Upper lobe of right lung (tissue), 1 donor: Measurements from ENCODE around the gene KRTAP10-4. TPM values are rescaled to one million over a fixed set of nuclear protein-coding genes. Genes with fewer than 3 reads are reported as not detected.
"Not testable (repeated sequence)": the region's sequence is repeated elsewhere in the genome, so short reads cannot be mapped to it uniquely, and the experiment has no call there.

Source experiments
- ATAC-seq: fragments of 200-7000 bp; cut with Tn5 transposase; one replicate; pipeline ENCODE4 v1.9.1; 2020; ENCODE audit warnings: mild to moderate bottlenecking, moderate library complexity
- DNase-seq: peaks from one replicate; pipeline ENCODE4 v3.0.0-alpha.2; 2020
- H3K27ac ChIP-seq: fragments of 200-600 bp; one replicate; pipeline ENCODE4 v1.8.0; 2022
- H3K27me3 ChIP-seq: fragments of 200-600 bp; one replicate; pipeline ENCODE4 v1.8.0; 2022; ENCODE audit warnings: mild to moderate bottlenecking
- H3K36me3 ChIP-seq: fragments of 200-600 bp; one replicate; pipeline ENCODE4 v1.8.0; 2022
- H3K4me1 ChIP-seq: fragments of 200-600 bp; one replicate; pipeline ENCODE4 v1.8.0; 2022
- H3K4me3 ChIP-seq: fragments of 200-600 bp; one replicate; pipeline ENCODE4 v1.8.0; 2022; ENCODE audit warnings: mild to moderate bottlenecking
- H3K9me3 ChIP-seq: fragments of 200-600 bp; one replicate; pipeline ENCODE4 v1.8.0; 2022
- intact Hi-C: fragments of 100-400 bp; cut with DNase I; formaldehyde crosslinking; loops from one replicate; pipeline ENCODE4 v1.11.0; 2022
- long read RNA-seq: library from polyadenylated mRNA; unstranded; transcript quantifications from one replicate; pipeline ENCODE4 v2.0.0, GENCODE V29; 2021
- total RNA-seq: library from RNA; stranded (reverse); fragmentation: NEBNext Ultra II Directional; extraction: Animal tissue kit (Norgen Biotek cat#: 25700); gene quantifications from one replicate; pipeline ENCODE4 v1.2.1, GENCODE V29; 2021
- TF ChIP-seq, protein P1 (sequence below): fragments of 200-600 bp; IDR thresholded peaks from one replicate; pipeline ENCODE4 v1.8.0; 2022; ENCODE audit warnings: antibody characterized with exemption
- donor health status: DM: no; HTN: yes; CAD: no; lungs with severe emphysema.

KRTAP10-4 gene, protein sequence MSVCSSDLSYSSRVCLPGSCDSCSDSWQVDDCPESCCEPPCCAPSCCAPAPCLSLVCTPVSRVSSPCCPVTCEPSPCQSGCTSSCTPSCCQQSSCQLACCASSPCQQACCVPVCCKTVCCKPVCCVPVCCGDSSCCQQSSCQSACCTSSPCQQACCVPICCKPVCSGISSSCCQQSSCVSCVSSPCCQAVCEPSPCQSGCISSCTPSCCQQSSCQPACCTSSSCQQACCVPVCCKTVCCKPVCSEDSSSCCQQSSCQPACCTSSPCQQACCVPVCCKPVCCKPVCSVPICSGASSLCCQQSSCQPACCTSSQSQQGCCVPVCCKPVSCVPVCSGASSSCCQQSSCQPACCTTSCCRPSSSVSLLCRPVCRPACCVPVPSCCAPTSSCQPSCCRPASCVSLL
- not detected for total RNA-seq
- long read RNA-seq, result 0 reads

DNA sequence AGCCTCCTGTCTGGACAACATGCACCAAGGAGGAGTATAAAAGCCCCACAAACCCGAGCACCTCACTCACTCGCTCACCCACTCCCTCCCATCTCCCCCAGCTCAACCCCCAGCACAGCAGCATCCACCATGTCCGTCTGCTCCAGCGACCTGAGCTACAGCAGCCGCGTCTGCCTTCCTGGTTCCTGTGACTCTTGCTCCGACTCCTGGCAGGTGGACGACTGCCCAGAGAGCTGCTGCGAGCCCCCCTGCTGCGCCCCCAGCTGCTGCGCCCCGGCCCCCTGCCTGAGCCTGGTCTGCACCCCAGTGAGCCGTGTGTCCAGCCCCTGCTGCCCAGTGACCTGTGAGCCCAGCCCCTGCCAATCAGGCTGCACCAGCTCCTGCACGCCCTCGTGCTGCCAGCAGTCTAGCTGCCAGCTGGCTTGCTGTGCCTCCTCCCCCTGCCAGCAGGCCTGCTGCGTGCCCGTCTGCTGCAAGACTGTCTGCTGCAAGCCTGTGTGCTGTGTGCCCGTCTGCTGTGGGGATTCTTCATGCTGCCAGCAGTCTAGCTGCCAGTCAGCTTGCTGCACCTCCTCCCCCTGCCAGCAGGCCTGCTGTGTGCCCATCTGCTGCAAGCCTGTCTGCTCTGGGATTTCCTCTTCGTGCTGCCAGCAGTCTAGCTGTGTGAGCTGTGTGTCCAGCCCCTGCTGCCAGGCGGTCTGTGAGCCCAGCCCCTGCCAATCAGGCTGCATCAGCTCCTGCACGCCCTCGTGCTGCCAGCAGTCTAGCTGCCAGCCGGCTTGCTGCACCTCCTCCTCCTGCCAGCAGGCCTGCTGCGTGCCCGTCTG, at the start of gene KRTAP10-4:
Gene KRTAP10-4 (plus strand): TSS at position 100 of the 827 bp plus-strand sequence. CDS start 30 bp downstream, at position 130.
- H3K4me1 ChIP-seq, H3K27ac ChIP-seq, H3K4me3 ChIP-seq, H3K36me3 ChIP-seq, intact Hi-C loops, ATAC-seq, H3K9me3 ChIP-seq, H3K27me3 ChIP-seq: not testable (repeated sequence)
- peak; percentile 45 for DNase-seq

DNA sequence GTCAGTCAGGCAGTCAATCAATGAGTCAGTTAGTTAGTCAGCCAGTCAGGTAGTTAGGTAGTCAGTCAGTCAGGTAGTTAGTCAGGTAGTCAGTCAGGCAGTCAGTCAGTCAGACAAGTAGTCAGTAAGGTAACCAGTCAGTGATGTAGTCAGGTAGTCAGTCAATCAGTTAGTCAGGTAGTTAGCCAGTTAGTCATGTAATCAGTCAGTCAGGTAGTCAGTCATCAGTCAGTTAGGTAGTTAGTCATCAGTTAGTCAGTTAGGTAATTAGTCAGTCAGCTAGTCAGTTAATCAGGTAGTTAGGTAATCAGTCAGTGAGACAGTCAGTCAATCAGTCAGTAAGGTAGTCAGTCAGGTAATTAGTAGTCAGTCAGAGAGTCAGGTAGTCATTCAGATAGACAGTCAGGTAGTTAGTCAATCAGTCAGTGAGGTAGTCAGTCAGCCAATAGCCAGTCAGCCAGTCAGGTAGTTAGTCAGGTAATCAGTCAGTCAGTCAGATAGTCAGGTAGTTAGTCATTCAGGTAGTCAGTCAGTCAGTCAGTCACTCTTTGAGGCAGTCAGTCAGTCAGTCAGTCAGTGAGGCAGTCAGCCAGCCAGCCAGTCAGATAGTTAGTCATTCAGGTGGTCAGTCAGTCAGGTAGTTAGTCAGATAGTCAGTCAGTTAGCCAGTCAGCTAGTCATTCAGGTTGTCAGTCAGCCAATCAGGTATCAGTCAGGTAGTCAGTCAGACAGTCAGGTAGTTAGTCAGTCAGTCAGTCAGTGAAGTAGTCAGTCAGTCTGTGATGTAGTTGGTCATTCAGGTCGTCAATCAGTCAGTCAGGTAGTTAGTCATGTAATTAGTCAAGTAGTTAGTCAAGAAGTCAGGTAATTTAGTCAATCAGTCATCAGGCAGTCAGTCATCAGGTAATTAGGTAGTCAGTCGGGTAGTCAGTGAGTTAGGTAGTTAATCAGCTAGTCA, 48.8 kb upstream of the KRTAP10-4 start:
- Histone ChIP-seq H3K9me3 (no peaks in the 10 kb centered on the region), H3K36me3 (no peaks in the 10 kb centered on the region), H3K4me1 (no peaks in the 10 kb centered on the region), H3K4me3 (no peak overlapping the region), H3K27me3 (no peaks in the 10 kb centered on the region), H3K27ac (no peak overlapping the region)
- intact Hi-C loops, result no loop called here
- TF ChIP-seq, protein P1, sequence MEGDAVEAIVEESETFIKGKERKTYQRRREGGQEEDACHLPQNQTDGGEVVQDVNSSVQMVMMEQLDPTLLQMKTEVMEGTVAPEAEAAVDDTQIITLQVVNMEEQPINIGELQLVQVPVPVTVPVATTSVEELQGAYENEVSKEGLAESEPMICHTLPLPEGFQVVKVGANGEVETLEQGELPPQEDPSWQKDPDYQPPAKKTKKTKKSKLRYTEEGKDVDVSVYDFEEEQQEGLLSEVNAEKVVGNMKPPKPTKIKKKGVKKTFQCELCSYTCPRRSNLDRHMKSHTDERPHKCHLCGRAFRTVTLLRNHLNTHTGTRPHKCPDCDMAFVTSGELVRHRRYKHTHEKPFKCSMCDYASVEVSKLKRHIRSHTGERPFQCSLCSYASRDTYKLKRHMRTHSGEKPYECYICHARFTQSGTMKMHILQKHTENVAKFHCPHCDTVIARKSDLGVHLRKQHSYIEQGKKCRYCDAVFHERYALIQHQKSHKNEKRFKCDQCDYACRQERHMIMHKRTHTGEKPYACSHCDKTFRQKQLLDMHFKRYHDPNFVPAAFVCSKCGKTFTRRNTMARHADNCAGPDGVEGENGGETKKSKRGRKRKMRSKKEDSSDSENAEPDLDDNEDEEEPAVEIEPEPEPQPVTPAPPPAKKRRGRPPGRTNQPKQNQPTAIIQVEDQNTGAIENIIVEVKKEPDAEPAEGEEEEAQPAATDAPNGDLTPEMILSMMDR, result no peak
- no peak for DNase-seq
- ATAC-seq, result no peak

DNA sequence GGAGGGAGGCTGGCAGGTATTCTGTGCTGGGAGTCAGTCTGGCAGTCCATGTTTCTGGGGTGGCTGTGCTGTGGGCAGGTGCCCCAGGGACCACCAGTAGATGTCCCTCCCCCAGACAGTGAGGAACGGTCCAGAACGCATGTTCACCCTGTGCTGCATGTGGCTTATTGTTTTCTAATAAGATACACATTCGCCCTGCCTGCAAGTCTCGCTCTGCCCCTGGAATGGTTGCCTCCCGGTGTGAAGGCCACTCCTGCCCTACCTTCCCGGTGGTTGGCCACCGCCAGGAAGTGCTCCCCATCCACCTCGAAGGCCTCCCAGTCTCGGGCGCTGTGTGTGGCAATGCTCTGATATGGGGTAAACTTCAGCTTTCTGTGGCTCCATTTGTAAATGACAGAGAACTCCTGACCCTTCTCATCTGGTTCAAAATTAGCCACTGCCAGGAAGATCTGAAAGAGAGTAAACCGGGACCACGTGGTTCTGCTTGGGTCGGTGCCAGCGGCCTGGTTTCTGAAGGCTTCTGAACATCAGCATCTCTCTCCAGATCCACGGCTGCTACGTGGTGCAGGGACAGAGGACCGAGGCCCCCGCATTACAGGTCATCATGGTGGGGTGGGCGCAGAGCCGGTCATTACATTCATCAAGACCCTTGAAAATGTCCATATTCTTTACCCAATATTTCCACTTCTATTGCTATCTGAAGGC, 48.0 kb upstream of the KRTAP10-4 start:
- H3K9me3 ChIP-seq, result no peaks in the 10 kb centered on the region
- DNase-seq (peak; percentile 43), ATAC-seq (no peak)
- TF ChIP-seq, protein P1, result no peak
- H3K4me3 ChIP-seq, result no peak overlapping the region
- H3K27ac ChIP-seq, result no peak overlapping the region
- H3K36me3 ChIP-seq, result no peaks in the 10 kb centered on the region
- H3K4me1 ChIP-seq, result no peaks in the 10 kb centered on the region
- intact Hi-C loops, result no loop called here
- H3K27me3 ChIP-seq, result no peaks in the 10 kb centered on the region

DNA sequence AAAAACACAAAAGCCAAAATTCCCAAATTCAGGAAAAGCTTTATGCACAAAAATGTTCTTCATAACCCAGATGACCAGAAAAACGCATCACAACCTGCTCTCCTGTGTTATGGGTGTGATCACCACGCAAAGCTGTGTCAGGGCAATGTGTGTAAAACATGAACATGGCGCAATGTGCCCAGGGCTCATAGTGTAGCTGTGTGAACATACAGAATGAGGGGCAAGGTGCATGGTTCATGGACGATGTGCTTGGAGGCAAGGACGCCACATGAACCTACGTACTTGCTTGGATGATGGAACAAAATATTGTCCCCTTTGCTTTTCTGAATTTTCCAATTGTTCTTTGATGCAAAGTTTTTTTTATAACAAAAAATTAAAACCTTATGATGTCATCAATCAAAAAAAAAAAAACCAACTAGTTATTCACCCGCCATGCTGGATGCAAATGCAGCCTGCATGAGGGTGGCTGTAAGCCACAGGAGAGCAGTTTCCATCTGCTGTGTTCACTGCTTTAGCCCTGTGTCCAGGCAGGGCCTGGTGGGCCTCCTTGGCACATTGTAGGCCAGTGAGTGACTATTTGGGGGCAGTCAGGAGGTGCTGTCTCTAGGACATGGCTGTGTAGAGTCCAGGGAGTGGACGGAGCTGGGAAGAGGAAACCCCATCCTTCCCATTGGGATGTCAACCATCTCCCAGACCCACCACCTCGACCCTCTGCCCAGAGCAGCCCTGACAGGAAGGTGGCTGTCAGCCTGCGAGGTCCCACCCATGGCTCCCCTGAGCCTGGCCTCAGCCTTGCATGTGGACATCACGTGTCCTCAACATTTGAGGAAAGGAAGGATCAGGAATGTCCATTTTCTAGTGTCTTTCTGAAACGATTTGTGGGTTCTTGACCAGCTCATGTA, 47.2 kb upstream of the KRTAP10-4 start:
- intact Hi-C loops, result no loop called here
- H3K27ac ChIP-seq, result no peak overlapping the region
- no peaks in the 10 kb centered on the region for H3K4me1 ChIP-seq
- no peaks in the 10 kb centered on the region for H3K36me3 ChIP-seq
- DNase-seq (peak; percentile 51), ATAC-seq (no peak)
- TF ChIP-seq, protein P1, result no peak
- H3K9me3 ChIP-seq, result no peaks in the 10 kb centered on the region
- no peak overlapping the region for H3K4me3 ChIP-seq
- no peaks in the 10 kb centered on the region for H3K27me3 ChIP-seq
